AG10803 (cell line): ENCODE measurements around the gene NR3C2.

Experiments used
- DNase-seq: peaks from one replicate; pipeline ENCODE4 v3.0.0; 2010; ENCODE audit warnings: low read depth
- H3K4me3 ChIP-seq: 2 replicates; pipeline ENCODE4 v1.5.1; 2011; ENCODE audit warnings: mild to moderate bottlenecking, low read length, control low read depth
- CTCF ChIP-seq: conservative IDR thresholded peaks from 2 replicates; pipeline ENCODE4 v1.5.1; 2011; ENCODE audit warnings: mild to moderate bottlenecking, low read length, control low read depth, inconsistent platforms

NR3C2 gene

GRCh38 chr4:148273501-148273986, 168.7 kb downstream of the NR3C2 start:
- no peak for TF ChIP-seq CTCF
- no peak for DNase-seq
- no peak overlapping the region for H3K4me3 ChIP-seq

GRCh38 chr4:148271166-148271565, 171.0 kb downstream of the NR3C2 start:
- no peak overlapping the region for H3K4me3 ChIP-seq
- TF ChIP-seq CTCF = no peak
- no peak for DNase-seq

GRCh38 chr4:148270630-148271029, 171.6 kb downstream of the NR3C2 start:
- H3K4me3 ChIP-seq = no peak overlapping the region
- no peak for TF ChIP-seq CTCF
- DNase-seq = no peak

- DNase-seq = no peak
- TF ChIP-seq CTCF = no peak
- H3K4me3 ChIP-seq = no peak overlapping the region
These were observed 173.4 kb downstream of the NR3C2 start for GRCh38 chr4:148268835-148269234.

GRCh38 chr4:148266921-148267320, 175.3 kb downstream of the NR3C2 start:
- DNase-seq = no peak
- no peak overlapping the region for H3K4me3 ChIP-seq
- no peak for TF ChIP-seq CTCF

- TF ChIP-seq CTCF = no peak
- DNase-seq = no peak
- no peak overlapping the region for H3K4me3 ChIP-seq
These were observed 176.0 kb downstream of the NR3C2 start for GRCh38 chr4:148266240-148266639.

GRCh38 chr4:148265627-148266026, 176.6 kb downstream of the NR3C2 start:
- no peak for DNase-seq
- no peak for TF ChIP-seq CTCF
- H3K4me3 ChIP-seq = no peak overlapping the region
